OCI-LY3 (cell line): ENCODE results near the gene CCDC191.

Experiments used
- CTCF ChIP-seq: fragments of 200-600, 300-600 bp; sonication (generic); IDR thresholded peaks from 2 replicates; pipeline ENCODE4 v1.5.1; 2014; ENCODE audit warnings: antibody characterized with exemption, low read length, low read depth
- EZH2phosphoT487 ChIP-seq: fragments of 200-600 bp; shearing (Covaris generic); IDR thresholded peaks from 2 replicates; pipeline ENCODE4 v1.6.1; 2018; ENCODE audit warnings: antibody characterized with exemption, mixed run types, low read depth

- TF ChIP-seq CTCF (no peak), EZH2phosphoT487 (no peak)
Observed at GRCh38 chr3:114060906-114061655, 4.8 kb upstream of the CCDC191 start.
